ENCODE results near the gene SAFB2. TPM values are rescaled to one million over a fixed set of nuclear protein-coding genes. Genes with fewer than 3 reads are reported as not detected.

Gene SAFB2
- total and polyA plus RNA-seq, 9 of the 15 experiments (the other 6 are each of a cell fraction or from before 2014, with no cell fraction given), result 4.5 to 103 (median 47.3) TPM

DNA sequence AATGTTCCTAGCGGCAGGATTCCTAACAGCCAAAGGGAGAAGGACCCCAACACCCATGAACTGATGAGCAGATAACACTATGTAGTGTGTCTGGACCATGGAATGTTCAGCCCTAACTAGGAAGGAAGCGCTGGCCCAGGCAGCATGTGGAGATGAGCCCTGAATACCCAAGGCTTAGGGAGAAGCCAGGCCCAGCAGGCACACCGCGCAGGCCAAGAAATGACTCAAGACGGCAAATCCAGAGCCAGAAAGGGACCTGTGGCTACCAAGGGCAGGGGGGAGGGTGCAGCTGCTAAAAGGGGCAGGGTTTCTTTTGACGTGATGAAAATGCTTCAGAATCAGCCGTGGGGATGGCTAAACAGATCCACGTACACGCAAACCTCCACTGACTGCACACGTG, 34.1 kb downstream of the SAFB2 start (continued):
- TF ChIP-seq ZNF639 (CRISPR knock-in tag; conservative IDR thresholded peaks at IDR 0.05 in 1 of 2, IDR thresholded peaks at IDR 0.05 in 1 of 2) (no peak), KLF13 (tag; IDR thresholded peaks at IDR 0.05; ENCODE audit: borderline replicate concordance, low read depth) (no peak), EHMT2 (IDR thresholded peaks at IDR 0.05) (no peak), EZH2 (IDR thresholded peaks at IDR 0.05; ENCODE audit: borderline replicate concordance, low read depth, low read length) (no peak)
- TF ChIP-seq, protein P1, sequence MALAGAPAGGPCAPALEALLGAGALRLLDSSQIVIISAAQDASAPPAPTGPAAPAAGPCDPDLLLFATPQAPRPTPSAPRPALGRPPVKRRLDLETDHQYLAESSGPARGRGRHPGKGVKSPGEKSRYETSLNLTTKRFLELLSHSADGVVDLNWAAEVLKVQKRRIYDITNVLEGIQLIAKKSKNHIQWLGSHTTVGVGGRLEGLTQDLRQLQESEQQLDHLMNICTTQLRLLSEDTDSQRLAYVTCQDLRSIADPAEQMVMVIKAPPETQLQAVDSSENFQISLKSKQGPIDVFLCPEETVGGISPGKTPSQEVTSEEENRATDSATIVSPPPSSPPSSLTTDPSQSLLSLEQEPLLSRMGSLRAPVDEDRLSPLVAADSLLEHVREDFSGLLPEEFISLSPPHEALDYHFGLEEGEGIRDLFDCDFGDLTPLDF (CRISPR knock-in tag; IDR thresholded peaks at IDR 0.05), result no peak

GRCh38 chr19:5587661-5588060, 34.9 kb downstream of the SAFB2 start:
- in situ Hi-C loops (cut with MboI), result no loop called here
- POLR2A ChIA-PET, result interaction anchor here (1.1 to 1.2 kb wide), 2 partner anchors 12 to 22 kb away, joined by 3 read pairs; no protein-coding TSS in a partner anchor
- no TSS peak for BruUV-seq (replicated peaks)

More at GRCh38 chr19:5587661-5588060, 34.9 kb downstream of the SAFB2 start:
- Histone ChIP-seq H3K9me3 (replicated peaks; ENCODE audit: control insufficient read depth, insufficient read depth, low read depth, low read length) (no peaks in the 10 kb centered on the region), H3K9ac (ENCODE audit: insufficient read depth in 1 of 2, low read depth in 2 of 2, low read length in 2 of 2) (peak overlapping the region in 1 of 2 experiments; percentile 40; a peak in 1 of 4 replicates), H3K9me1 (ENCODE audit: control insufficient read depth, insufficient read depth, low read length) (no peaks in the 10 kb centered on the region), H3K4me2 (ENCODE audit: insufficient read depth, low read length) (no peak overlapping the region), H3K36me3 (ENCODE audit: control insufficient read depth, insufficient read depth, low read length) (peaks cover 85% of the 10 kb centered on the region; the same call in 2 of the 3 replicates), H3K4me3 (no peak overlapping the region), H3K79me2 (ENCODE audit: control insufficient read depth, insufficient read depth, low read length) (peaks cover 3% of the 10 kb centered on the region; the same call in 2 of the 3 replicates), H3K27me3 (ENCODE audit: control insufficient read depth in 2 of 2, insufficient read depth in 2 of 2, low read length in 2 of 2) (no peaks in the 10 kb centered on the region), H4K20me1 (replicated peaks; ENCODE audit: control insufficient read depth, insufficient read depth, low read length) (no peaks in the 10 kb centered on the region; the same call in 1 of the 2 replicates), H2AFZ (ENCODE audit: low read depth, low read length) (no peak overlapping the region), H3K27ac (ENCODE audit: extremely low read depth, low read depth, low read length) (no peak overlapping the region), H3K4me1 (replicated peaks in 1 of 2; ENCODE audit: control insufficient read depth in 2 of 2, insufficient read depth in 2 of 2, low read length in 2 of 2) (peaks cover 14 to 41% of the 10 kb centered on the region in 2 experiments)
- CTCF ChIA-PET (ENCODE audit: low intra/inter-chr PET ratio), result no interaction called here
- ATAC-seq, result no peak
- TF ChIP-seq NFIC (IDR thresholded peaks at IDR 0.05) (peak; percentile 42), DDX20 (tag; IDR thresholded peaks at IDR 0.05; ENCODE audit: low read depth) (no peak), RBM22 (IDR thresholded peaks at IDR 0.05; ENCODE audit: low read depth, low read length, poor library complexity, severe bottlenecking) (peak; percentile 52), RBFOX2 (IDR thresholded peaks at IDR 0.05; ENCODE audit: low read depth, low read length) (0 out of 2 replicates have a peak, but pooled peaks have one; percentile 43), POLR2G (IDR thresholded peaks at IDR 0.05; ENCODE audit: low read depth, low read length) (peak; percentile 58), SUPT5H (IDR thresholded peaks at IDR 0.05) (0 out of 2 replicates have a peak, but pooled peaks have one; percentile 33), KAT8 (IDR thresholded peaks at IDR 0.05; ENCODE audit: low read depth) (no peak)
- WGBS (ENCODE audit: insufficient coverage, low coverage, missing lambda C conversion rate), result 88% methylated on average over 22 of the region's 23 CpGs
- DNase-seq (ENCODE audit: extremely low read depth in 1 of 4, low spot score in 3 of 4), result no peak
- no peak for FAIRE-seq
- intact Hi-C loops (cut with micrococcal nuclease), result no loop called here

Measured in K562 (cell line).